ENCODE measurements around the gene PUSL1.

The PUSL1 gene

DNA sequence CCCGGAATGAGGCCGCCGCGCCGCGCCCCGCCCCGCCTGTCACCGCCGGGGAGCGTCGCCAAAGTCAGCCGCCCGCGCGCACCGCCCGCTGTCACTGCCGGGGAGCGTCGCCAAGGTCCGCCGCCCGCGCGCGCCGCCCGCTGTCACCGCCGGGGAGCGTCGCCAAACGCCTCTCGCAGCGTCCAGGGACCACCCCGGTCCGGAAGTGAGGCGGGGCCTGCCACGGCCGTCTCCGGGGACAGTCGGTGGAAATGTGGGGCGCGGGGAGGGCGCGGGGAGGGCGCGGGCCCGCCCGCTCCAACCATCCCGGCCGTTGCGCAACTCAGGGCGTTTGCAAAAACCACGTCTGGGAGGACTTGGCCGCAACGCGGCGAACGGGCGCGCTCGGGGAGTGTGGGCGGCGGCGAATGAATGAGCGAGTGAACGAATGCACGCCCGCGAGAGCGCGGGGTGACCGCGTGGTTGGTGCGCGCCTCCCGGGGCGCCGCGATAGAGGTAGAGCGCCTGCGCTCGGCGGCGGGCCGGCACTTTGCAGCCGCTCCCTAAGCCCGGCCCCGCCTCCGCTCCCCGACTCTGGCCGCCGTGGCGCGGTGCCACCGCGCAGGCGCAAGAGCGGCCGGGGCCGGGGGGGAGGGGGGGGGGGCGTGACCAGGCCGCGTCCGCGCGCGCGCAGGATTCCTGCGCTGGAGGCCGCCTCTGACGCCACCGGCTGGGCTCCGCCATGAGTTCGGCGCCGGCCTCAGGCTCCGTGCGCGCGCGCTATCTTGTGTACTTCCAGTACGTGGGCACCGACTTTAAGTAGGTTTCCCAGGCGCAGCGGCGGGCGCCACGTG lies at the start of gene PUSL1, which contains the start of gene ACAP3:
TSS of gene PUSL1 (plus strand) at position 675 of the 833 bp plus-strand sequence. CDS start at position 722, 47 bp downstream.
TSS of gene ACAP3 (minus strand) at position 8 of the 833 bp plus-strand sequence. CDS start 115 bp downstream, outside the sequence.
- no CpG with 5 or more reads among the region's 131 CpGs for WGBS (ENCODE audit: insufficient coverage, insufficient read length)

GRCh38 chr1:1259119-1259488 lies 49.3 kb upstream of the PUSL1 start:
- WGBS (ENCODE audit: insufficient coverage, insufficient read length), result no CpG with 5 or more reads among the region's 22 CpGs
- DNase-seq (ENCODE audit: low read depth, low spot score), result no peak
- no peaks in the 10 kb centered on the region for H3K27me3 ChIP-seq (ENCODE audit: control insufficient read depth, insufficient read depth, low read length)
- no peak overlapping the region for H3K4me3 ChIP-seq (ENCODE audit: low read length)
- H3K9me3 ChIP-seq (ENCODE audit: control insufficient read depth, insufficient read depth, low read length), result no peaks in the 10 kb centered on the region
- peaks cover 8% of the 10 kb centered on the region for H3K4me1 ChIP-seq (ENCODE audit: control insufficient read depth, insufficient read depth, low read length)
- no peak overlapping the region for H3K27ac ChIP-seq (ENCODE audit: low read length)
- peaks cover 37% of the 10 kb centered on the region for H3K36me3 ChIP-seq (ENCODE audit: control insufficient read depth, insufficient read depth, low read length)

More for the DNA sequence above, at the start of gene PUSL1, which contains the start of gene ACAP3:
- no peak within 1 kb of the TSS for H3K27ac ChIP-seq (ENCODE audit: low read length)
- no peaks in the 10 kb centered on the region for H3K9me3 ChIP-seq (ENCODE audit: control insufficient read depth, insufficient read depth, low read length)
- H3K36me3 ChIP-seq (ENCODE audit: control insufficient read depth, insufficient read depth, low read length), result peaks cover 21% of the 10 kb centered on the region
- peak within 1 kb of the TSS; percentile 88 for H3K4me3 ChIP-seq (ENCODE audit: low read length)
- DNase-seq (ENCODE audit: low read depth, low spot score), result no peak
- no peaks in the 10 kb centered on the region for H3K27me3 ChIP-seq (ENCODE audit: control insufficient read depth, insufficient read depth, low read length)
- H3K4me1 ChIP-seq (ENCODE audit: control insufficient read depth, insufficient read depth, low read length), result peaks cover 18% of the 10 kb centered on the region

DNA sequence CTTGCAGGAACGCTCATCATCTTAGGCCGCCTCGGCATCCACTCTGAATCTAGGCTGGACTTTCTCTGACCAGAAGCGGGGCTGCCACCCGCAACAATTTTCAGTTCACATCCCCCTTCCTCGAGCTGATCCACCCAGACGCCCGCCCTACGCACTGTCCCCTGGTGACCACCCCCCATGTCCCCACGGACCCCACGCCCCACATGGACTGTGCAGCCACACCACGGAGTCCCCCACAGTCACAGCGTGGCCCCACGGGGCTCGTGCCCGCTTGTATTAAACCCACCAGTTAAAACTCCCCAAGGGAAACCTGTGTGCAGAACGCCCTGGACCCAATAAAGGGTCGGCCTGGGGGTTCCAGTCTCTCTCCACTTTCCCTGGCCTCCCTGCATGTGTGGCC lies 48.9 kb upstream of the PUSL1 start:
- Histone ChIP-seq H3K27me3 (ENCODE audit: control insufficient read depth, insufficient read depth, low read length) (no peaks in the 10 kb centered on the region), H3K4me1 (ENCODE audit: control insufficient read depth, insufficient read depth, low read length) (peaks cover 8% of the 10 kb centered on the region), H3K36me3 (ENCODE audit: control insufficient read depth, insufficient read depth, low read length) (peaks cover 39% of the 10 kb centered on the region), H3K27ac (ENCODE audit: low read length) (no peak overlapping the region), H3K4me3 (ENCODE audit: low read length) (no peak overlapping the region), H3K9me3 (ENCODE audit: control insufficient read depth, insufficient read depth, low read length) (no peaks in the 10 kb centered on the region)
- no peak for DNase-seq (ENCODE audit: low read depth, low spot score)
- no CpG with 5 or more reads among the region's 18 CpGs for WGBS (ENCODE audit: insufficient coverage, insufficient read length)

DNA sequence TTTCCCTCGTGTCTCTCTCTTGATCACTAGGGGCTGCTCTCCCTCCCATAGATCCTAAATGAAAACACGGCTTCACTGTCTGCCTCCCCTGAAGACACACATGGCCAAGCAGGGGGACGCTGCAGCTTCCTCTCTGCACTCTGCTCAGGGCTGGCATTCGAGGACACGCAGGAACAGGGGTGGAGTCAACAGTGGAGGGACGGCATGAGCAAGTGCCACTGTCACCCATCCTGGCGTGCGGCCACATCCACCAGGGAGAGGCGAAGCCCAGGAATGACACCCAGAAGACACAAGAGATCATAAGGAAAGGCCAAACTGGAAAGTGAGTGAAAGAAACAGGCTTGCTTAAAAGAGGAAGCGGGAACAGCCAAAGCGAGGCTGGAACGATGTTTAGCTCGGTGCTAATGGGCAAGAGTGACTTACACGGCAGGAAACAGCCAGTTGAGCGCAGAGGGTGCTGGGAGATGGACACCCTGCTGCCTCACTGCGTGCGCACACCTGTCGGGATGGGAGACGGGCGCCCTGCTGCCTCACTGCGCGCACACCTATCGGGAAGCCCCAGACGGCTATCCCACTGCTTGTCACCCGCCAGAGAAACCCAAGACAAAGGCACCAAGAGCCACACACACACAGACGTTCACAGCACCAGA lies 48.3 kb upstream of the PUSL1 start:
- peaks cover 36% of the 10 kb centered on the region for H3K36me3 ChIP-seq (ENCODE audit: control insufficient read depth, insufficient read depth, low read length)
- DNase-seq (ENCODE audit: low read depth, low spot score), result no peak

DNA sequence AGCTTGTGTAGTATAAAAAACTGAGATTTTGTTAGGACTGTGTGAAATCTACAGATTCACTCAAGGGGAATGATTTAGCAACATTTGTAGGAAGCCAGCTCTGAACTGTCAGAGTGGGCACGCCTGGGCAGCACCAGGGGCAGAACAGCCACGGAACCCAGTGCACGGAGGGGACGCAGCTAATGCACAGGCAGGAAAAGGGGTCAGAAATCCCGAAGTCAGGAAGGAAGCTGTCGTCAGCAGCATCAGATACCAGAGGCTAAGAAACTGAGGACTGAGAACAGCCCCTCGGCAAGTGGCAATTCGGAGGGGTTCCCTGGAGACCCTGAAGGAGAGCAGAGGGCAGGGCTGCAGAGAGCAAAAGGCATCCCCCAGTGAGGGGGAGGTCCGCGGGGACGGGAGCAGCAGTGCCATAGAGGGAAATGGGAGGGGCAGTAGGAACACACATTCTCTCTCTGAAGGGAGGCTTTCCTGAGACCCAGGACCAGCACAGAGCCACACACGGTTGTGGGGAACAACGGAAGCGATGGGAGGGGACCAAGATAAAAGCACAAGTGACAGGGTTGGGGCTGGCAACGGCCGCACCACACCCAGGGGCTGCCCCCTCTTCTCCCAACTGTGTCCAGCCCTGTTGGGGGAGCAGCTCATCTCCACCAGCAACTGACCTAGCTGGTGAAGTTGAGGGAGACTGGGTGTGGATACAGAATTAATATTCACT lies 47.4 kb upstream of the PUSL1 start:
- H3K9me3 ChIP-seq (ENCODE audit: control insufficient read depth, insufficient read depth, low read length), result no peaks in the 10 kb centered on the region
- no peak overlapping the region for H3K27ac ChIP-seq (ENCODE audit: low read length)
- no peak overlapping the region for H3K4me3 ChIP-seq (ENCODE audit: low read length)
- WGBS (ENCODE audit: insufficient coverage, insufficient read length), result no CpG with 5 or more reads among the region's 16 CpGs
- H3K27me3 ChIP-seq (ENCODE audit: control insufficient read depth, insufficient read depth, low read length), result no peaks in the 10 kb centered on the region
- H3K4me1 ChIP-seq (ENCODE audit: control insufficient read depth, insufficient read depth, low read length), result peaks cover 8% of the 10 kb centered on the region
- DNase-seq (ENCODE audit: low read depth, low spot score), result no peak
- H3K36me3 ChIP-seq (ENCODE audit: control insufficient read depth, insufficient read depth, low read length), result peaks cover 37% of the 10 kb centered on the region

More for the DNA sequence above, 48.3 kb upstream of the PUSL1 start:
- Histone ChIP-seq H3K4me3 (ENCODE audit: low read length) (no peak overlapping the region), H3K27me3 (ENCODE audit: control insufficient read depth, insufficient read depth, low read length) (no peaks in the 10 kb centered on the region), H3K27ac (ENCODE audit: low read length) (no peak overlapping the region), H3K9me3 (ENCODE audit: control insufficient read depth, insufficient read depth, low read length) (no peaks in the 10 kb centered on the region), H3K4me1 (ENCODE audit: control insufficient read depth, insufficient read depth, low read length) (peaks cover 8% of the 10 kb centered on the region)
- WGBS (ENCODE audit: insufficient coverage, insufficient read length), result no CpG with 5 or more reads among the region's 26 CpGs

GRCh38 chr1:1262071-1262470 lies 46.3 kb upstream of the PUSL1 start:
- Histone ChIP-seq H3K4me3 (ENCODE audit: low read length) (no peak overlapping the region), H3K4me1 (ENCODE audit: control insufficient read depth, insufficient read depth, low read length) (peaks cover 8% of the 10 kb centered on the region), H3K27ac (ENCODE audit: low read length) (no peak overlapping the region), H3K36me3 (ENCODE audit: control insufficient read depth, insufficient read depth, low read length) (peaks cover 38% of the 10 kb centered on the region), H3K9me3 (ENCODE audit: control insufficient read depth, insufficient read depth, low read length) (no peaks in the 10 kb centered on the region), H3K27me3 (ENCODE audit: control insufficient read depth, insufficient read depth, low read length) (no peaks in the 10 kb centered on the region)
- no CpG with 5 or more reads among the region's 17 CpGs for WGBS (ENCODE audit: insufficient coverage, insufficient read length)
- no peak for DNase-seq (ENCODE audit: low read depth, low spot score)

- Histone ChIP-seq H3K27ac (ENCODE audit: low read length) (no peak overlapping the region), H3K27me3 (ENCODE audit: control insufficient read depth, insufficient read depth, low read length) (no peaks in the 10 kb centered on the region), H3K4me1 (ENCODE audit: control insufficient read depth, insufficient read depth, low read length) (peaks cover 3% of the 10 kb centered on the region), H3K4me3 (ENCODE audit: low read length) (no peak overlapping the region), H3K9me3 (ENCODE audit: control insufficient read depth, insufficient read depth, low read length) (no peaks in the 10 kb centered on the region), H3K36me3 (ENCODE audit: control insufficient read depth, insufficient read depth, low read length) (peaks cover 42% of the 10 kb centered on the region)
- DNase-seq (ENCODE audit: low read depth, low spot score), result no peak
- WGBS (ENCODE audit: insufficient coverage, insufficient read length), result no CpG with 5 or more reads among the region's 8 CpGs
These were observed 45.6 kb upstream of the PUSL1 start for GRCh38 chr1:1262758-1263157.

- Histone ChIP-seq H3K9me3 (ENCODE audit: control insufficient read depth, insufficient read depth, low read length) (no peaks in the 10 kb centered on the region), H3K4me3 (ENCODE audit: low read length) (no peak overlapping the region), H3K27me3 (ENCODE audit: control insufficient read depth, insufficient read depth, low read length) (no peaks in the 10 kb centered on the region), H3K36me3 (ENCODE audit: control insufficient read depth, insufficient read depth, low read length) (peaks cover 40% of the 10 kb centered on the region), H3K27ac (ENCODE audit: low read length) (no peak overlapping the region), H3K4me1 (ENCODE audit: control insufficient read depth, insufficient read depth, low read length) (peaks cover under 1% of the 10 kb centered on the region; the same call in 1 of the 2 replicates)
- WGBS (ENCODE audit: insufficient coverage, insufficient read length), result no CpG with 5 or more reads among the region's 9 CpGs
- DNase-seq (ENCODE audit: low read depth, low spot score), result no peak
These were observed 44.4 kb upstream of the PUSL1 start for GRCh38 chr1:1264026-1264425.

GRCh38 chr1:1264868-1265272 lies 43.5 kb upstream of the PUSL1 start:
- no peak overlapping the region for H3K4me3 ChIP-seq (ENCODE audit: low read length)
- no peak for DNase-seq (ENCODE audit: low read depth, low spot score)
- H3K27me3 ChIP-seq (ENCODE audit: control insufficient read depth, insufficient read depth, low read length), result no peaks in the 10 kb centered on the region
- H3K27ac ChIP-seq (ENCODE audit: low read length), result no peak overlapping the region
- H3K36me3 ChIP-seq (ENCODE audit: control insufficient read depth, insufficient read depth, low read length), result peaks cover 36% of the 10 kb centered on the region
- no peaks in the 10 kb centered on the region for H3K9me3 ChIP-seq (ENCODE audit: control insufficient read depth, insufficient read depth, low read length)
- no peaks in the 10 kb centered on the region for H3K4me1 ChIP-seq (ENCODE audit: control insufficient read depth, insufficient read depth, low read length)
- no CpG with 5 or more reads among the region's 10 CpGs for WGBS (ENCODE audit: insufficient coverage, insufficient read length)

All from iPS DF 6.9 (cell line).